GM19372 (cell line): Measurements from ENCODE around the gene TTC1.
"Not testable (repeated sequence)": the region's sequence is repeated elsewhere in the genome, so short reads cannot be mapped to it uniquely, and the experiment has no call there.

Experiments used
- ATAC-seq: cut with Tn5 transposase; IDR thresholded peaks from one replicate; pipeline ENCODE4 v1.9.1; 2021; ENCODE audit warnings: mild to moderate bottlenecking, low read depth, moderate library complexity; ENCODE audit not compliant: unreplicated experiment

The TTC1 gene

DNA sequence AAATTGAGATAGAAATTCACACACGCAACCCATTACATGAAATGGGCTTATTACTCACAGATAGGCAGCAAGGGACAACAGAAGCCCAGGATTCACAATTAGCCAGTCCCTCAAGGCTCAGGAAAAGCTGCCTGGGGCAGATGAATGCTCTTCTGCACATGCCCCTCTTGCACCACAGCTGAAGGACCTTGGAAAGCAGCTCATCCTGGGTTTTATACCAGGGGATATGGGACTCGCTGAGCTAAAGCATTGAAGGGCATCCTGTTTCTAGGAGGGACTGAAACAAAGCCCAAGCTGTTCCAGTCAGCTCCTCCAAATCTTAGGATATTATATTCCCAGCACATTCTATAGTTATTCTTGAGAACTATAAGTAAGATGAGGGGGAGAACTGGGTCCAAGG, 15.7 kb upstream of the TTC1 start:
- no peak for ATAC-seq

DNA sequence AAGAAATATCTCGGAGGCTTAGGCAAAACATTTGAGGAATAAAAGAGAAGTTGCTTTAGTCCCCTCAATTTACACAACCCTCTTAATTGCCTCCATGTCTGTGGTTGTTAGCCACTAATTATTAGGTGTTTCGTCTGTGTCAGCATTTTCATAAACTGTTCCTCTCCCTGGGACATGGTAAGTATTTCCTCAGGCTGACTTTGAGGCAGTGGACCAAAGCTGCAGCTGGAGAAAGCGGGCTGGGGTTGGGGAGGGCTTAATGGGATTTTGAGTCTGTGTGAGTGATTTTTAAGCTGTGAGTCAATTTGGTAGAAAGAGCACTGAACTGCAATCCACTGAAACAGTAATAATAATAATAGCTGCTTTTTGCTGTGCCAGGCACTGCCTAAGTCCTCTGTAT, 13.0 kb upstream of the TTC1 start:
- no peak for ATAC-seq

GRCh38 chr5:160001457-160001856, 7.5 kb upstream of the TTC1 start:
- ATAC-seq, result no peak

GRCh38 chr5:160007514-160007913, 1.4 kb upstream of the TTC1 start:
- ATAC-seq, result no peak

DNA sequence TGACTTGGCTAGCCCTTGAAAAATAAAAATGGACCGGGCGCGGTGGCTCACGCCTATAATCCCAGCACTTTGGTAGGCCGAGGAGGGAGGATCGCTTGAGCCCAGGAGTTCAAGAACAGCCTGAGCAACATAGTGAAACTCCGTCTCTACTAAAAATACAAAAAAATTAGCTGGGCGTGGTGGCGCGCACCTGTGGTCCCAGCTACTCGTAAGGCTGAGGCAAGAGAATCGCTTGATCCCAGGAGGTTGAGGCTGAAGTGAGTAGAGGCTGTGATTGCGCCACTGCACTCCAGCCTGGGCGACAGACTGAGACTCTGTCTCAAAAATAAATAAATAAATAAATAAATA, 436 bp upstream of the TTC1 start:
- ATAC-seq, result peak; percentile 8

- ATAC-seq, result no peak
These were observed 651 bp downstream of the TTC1 start for GRCh38 chr5:160009591-160009989.

DNA sequence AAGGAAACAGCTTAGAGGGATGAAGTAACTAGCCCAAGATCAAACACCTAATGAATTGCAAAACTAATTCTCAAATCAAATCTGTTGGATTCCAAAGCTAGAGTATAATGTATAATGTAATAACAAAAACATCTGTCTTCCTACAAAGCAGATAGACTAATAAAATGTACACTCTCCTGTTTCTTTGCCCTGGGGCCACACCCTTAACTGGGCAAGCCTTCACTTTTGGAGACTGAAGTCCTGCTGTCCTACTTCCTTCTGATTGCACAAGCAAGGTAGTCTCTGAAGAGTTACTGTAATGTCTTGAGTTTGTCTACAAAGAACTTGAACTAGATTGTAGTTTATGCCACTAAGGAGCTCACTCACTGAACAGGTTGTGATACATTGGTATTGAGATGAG, 2.5 kb downstream of the TTC1 start:
- ATAC-seq, result no peak

- ATAC-seq, result not testable (repeated sequence)
These were observed 5.3 kb downstream of the TTC1 start for GRCh38 chr5:160014197-160014596.

DNA sequence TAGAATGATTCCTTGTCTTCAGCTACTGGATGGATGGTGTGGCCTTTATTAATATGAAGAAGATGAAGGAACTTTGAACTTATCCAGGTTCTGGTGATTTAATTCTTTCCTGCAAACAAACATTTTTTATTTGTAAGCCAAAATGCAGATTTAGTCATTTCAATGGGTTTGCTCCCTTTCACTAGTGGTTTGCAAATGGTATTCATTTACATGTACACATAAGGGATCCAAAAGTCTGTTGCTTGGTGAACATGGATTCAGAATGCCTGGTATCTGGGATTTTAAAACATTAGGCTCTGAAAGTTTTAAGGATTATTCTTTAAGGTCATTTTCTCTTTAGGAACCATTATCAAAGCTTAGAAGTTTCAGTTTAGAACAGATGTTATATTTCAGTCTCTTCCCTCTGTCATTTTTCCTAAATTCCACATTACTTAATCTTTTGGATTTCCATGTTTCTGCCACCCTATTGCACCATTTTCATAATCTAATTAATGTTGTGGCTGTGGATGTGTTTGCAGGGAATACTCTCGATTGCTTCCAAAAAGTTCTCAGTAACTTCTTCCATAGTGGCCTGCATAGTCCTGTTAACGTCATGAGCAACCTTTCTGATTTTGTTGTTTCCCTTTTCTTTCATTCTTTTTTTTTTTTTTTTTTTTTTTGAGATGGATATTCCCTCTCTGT, 10.1 kb downstream of the TTC1 start:
- ATAC-seq, result no peak

DNA sequence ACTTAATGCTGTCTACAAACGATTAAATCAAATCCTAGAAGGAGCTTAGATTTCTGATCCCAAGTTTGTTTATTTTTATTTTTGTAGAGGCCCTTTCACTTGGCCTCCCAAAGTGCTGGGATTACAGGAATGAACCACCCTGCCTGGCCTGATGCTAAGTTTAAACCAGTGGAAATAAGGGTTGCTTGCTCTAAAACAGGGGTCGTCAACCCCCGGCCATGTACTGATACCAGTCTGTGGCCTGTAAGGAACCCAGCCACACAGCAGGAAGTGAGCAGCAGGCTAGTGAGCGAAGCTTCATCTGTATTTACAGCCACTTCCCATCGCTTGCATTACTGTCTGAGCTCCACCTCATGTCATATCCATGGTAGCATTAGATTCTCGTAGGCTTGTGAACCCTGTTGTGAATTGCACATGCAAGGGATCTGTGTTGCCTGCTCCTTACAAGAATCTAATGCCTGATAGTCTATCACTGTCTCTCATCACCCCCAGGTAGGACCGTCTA, 11.4 kb downstream of the TTC1 start:
- ATAC-seq, result no peak

GRCh38 chr5:160020964-160021363, 12.0 kb downstream of the TTC1 start:
- no peak for ATAC-seq

- peak; percentile 89 for ATAC-seq
These were observed 13.0 kb downstream of the TTC1 start for GRCh38 chr5:160021831-160022446.

GRCh38 chr5:160023007-160023907, 14.3 kb downstream of the TTC1 start:
- no peak for ATAC-seq

- no peak for ATAC-seq
These were observed 15.1 kb downstream of the TTC1 start for GRCh38 chr5:160023908-160024630.

DNA sequence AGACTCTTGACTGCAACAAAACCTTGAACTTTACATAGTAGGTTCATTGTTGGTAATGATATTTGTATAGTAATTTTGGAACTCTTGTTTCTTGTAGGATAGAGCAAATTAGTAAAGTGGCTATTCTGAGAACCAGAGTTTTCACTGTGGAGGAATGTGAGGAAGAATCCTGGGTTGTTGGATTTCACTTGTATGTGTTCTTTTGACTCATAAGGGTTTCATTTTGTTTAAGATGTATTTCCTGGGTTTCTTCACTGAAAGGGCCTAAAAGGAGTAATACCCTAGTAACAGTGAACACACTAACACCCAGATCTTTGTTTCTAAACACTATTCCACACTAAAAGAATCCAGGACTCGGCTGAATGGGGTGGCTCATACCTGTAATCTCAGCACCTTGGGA, 20.1 kb downstream of the TTC1 start:
- ATAC-seq, result no peak

DNA sequence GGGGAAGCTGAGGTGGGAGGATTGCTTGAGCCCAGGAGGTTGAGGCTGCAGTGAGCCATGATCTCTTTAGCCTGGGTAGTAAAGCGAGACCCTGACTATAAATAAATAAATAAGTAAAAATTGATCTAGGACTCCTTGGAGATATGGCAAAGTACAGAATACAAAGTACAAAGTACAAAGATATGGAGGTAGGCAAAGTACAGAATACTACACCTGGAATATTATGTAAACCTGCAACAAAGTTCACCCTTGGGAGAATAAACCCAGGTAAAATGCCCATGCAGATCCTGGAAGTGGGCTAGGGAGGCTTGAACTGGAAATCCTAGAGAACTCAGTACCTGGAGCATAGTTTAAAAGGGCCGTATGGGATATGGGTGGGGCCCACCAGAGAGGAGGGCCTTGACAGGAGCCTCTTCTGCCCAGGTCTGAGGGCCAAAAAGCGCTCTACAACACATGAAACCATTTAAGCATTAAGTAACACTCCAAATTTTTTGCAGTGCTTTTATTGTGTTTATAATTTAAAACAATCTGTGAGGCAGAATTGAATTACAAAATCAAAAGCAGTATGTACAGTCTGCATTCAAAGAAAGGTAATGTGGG, 20.7 kb downstream of the TTC1 start:
- no peak for ATAC-seq

DNA sequence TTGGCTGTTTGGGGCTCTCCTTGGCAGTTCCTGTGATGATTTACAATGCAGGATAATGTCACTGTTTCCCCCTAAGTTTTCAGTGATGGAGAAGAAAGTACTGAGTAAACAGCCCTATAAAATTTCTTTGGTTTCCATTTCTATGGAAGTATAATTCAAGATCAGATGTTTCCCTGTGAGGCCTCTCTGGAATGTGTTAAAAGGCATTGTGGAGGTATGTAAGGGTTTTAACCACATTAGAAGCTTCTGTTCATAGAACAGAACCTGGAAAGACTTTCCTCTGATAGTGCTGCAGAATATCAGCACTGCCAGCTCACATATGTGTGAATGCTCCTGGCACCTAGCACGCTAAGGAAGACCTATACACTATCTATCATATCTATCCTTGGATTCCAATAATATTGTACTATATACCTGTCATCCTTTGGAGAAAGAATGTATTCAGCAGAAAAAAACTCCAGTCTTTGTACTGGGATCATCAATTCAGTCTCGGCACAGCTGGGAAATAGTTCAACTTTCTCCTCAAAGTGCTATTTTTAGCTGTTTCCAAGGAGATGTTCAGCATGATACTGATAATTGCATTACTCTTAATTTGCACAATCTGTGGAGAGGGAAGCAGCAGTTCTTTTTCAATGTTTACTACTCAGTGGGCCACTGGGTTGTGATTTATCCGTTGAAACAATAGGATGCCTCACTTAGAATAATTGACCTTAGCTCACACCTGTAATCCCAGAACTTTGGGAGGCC, 21.9 kb downstream of the TTC1 start:
- ATAC-seq, result no peak

DNA sequence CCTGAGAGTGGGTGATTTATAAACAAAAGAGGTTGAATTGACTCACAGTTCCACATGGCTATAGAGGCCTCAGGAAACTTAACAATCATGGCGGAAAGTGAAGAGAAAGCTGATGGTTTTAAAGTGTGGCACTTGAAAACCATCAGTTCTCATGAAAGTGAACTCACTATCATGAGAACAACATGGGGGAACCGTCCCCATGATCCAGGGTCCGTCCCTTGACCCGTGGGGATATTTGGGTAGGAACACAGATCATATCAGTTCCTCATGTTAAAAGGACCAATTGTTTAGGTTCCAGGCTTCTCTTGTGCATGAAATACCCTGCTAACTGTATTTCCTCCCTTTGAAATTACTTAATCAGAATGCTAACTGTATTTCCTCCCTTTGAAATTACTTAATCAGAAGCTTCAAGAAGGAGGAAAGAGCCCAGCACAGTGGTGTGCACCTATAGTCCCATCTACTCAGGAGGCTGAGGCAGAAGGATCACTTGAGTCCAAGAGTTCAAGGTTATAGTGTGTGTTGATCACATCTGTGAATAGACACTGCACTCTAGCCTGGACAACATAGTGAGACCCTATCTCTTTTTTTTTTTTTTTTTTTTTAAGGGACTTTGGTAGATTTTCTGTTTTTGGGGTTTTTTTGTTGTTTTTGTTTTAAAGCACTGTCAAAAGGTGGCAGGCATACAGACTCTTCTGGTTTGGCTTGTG, 24.8 kb downstream of the TTC1 start:
- no peak for ATAC-seq

GRCh38 chr5:160036243-160036642, 27.3 kb downstream of the TTC1 start:
- ATAC-seq, result no peak
